Measurements from ENCODE around the gene NEK10. TPM values are rescaled to one million over a fixed set of nuclear protein-coding genes. Genes with fewer than 3 reads are reported as not detected.
A peak's percentile ranks its signal among the peaks of the same experiment; 100 is the strongest.

Gene NEK10
- total RNA-seq, 1 donor from 2014 or later, result 2.4 TPM

- no peak for ATAC-seq
- no peak for DNase-seq (ENCODE audit: low spot score)
These were observed 114.3 kb downstream of the NEK10 start for GRCh38 chr3:27254896-27255295.

GRCh38 chr3:27253831-27254230, 115.4 kb downstream of the NEK10 start:
- DNase-seq (ENCODE audit: low spot score), result no peak
- ATAC-seq, result peak; percentile 94

GRCh38 chr3:27253391-27253790, 115.8 kb downstream of the NEK10 start:
- DNase-seq (ENCODE audit: low spot score) (no peak), ATAC-seq (no peak)

GRCh38 chr3:27252646-27253045, 116.5 kb downstream of the NEK10 start:
- DNase-seq (ENCODE audit: low spot score), result no peak
- ATAC-seq, result no peak

- ATAC-seq (no peak), DNase-seq (ENCODE audit: low spot score) (no peak)
These were observed 124.8 kb downstream of the NEK10 start for GRCh38 chr3:27244374-27244773.

GRCh38 chr3:27239951-27240350, 129.2 kb downstream of the NEK10 start:
- DNase-seq (ENCODE audit: low spot score) (no peak), ATAC-seq (no peak)

GRCh38 chr3:27228805-27229204, 140.4 kb downstream of the NEK10 start:
- DNase-seq (ENCODE audit: low spot score), result no peak
- ATAC-seq, result no peak

- no peak for ATAC-seq
- DNase-seq (ENCODE audit: low spot score), result no peak
These were observed 145.0 kb downstream of the NEK10 start for GRCh38 chr3:27224197-27224596.

GRCh38 chr3:27221264-27221932, 147.8 kb downstream of the NEK10 start:
- no peak for ATAC-seq
- no peak for DNase-seq (ENCODE audit: low spot score)

GRCh38 chr3:27220166-27220565, 149.0 kb downstream of the NEK10 start:
- DNase-seq (ENCODE audit: low spot score) (no peak), ATAC-seq (no peak)

- ATAC-seq (no peak), DNase-seq (ENCODE audit: low spot score) (no peak)
These were observed 149.9 kb downstream of the NEK10 start for GRCh38 chr3:27219127-27219845.

- DNase-seq (ENCODE audit: low spot score) (no peak), ATAC-seq (no peak)
These were observed 152.1 kb downstream of the NEK10 start for GRCh38 chr3:27216955-27217552.

- ATAC-seq (no peak), DNase-seq (ENCODE audit: low spot score) (no peak)
These were observed 152.8 kb downstream of the NEK10 start for GRCh38 chr3:27216295-27216855.

GRCh38 chr3:27213450-27213849, 155.7 kb downstream of the NEK10 start:
- DNase-seq (ENCODE audit: low spot score) (no peak), ATAC-seq (no peak)

- DNase-seq (ENCODE audit: low spot score), result no peak
- ATAC-seq, result no peak
These were observed 159.4 kb downstream of the NEK10 start for GRCh38 chr3:27209617-27210264.

GRCh38 chr3:27208961-27209616, 160.1 kb downstream of the NEK10 start:
- no peak for DNase-seq (ENCODE audit: low spot score)
- ATAC-seq, result no peak

GRCh38 chr3:27202959-27203358, 166.2 kb downstream of the NEK10 start:
- ATAC-seq, result no peak
- DNase-seq (ENCODE audit: low spot score), result no peak

GRCh38 chr3:27201492-27201891, 167.7 kb downstream of the NEK10 start:
- ATAC-seq, result no peak
- DNase-seq (ENCODE audit: low spot score), result no peak

- ATAC-seq, result no peak
- DNase-seq (ENCODE audit: low spot score), result no peak
These were observed 168.3 kb downstream of the NEK10 start for GRCh38 chr3:27200721-27201489.

- no peak for ATAC-seq
- DNase-seq (ENCODE audit: low spot score), result no peak
These were observed 174.2 kb downstream of the NEK10 start for GRCh38 chr3:27194861-27195483.

All from left lobe of liver (tissue), 2 donors.